KG1 (cell line): Measurements from ENCODE around the gene FXYD5.
"Not testable (repeated sequence)": the region's sequence is repeated elsewhere in the genome, so short reads cannot be mapped to it uniquely, and the experiment has no call there.

ENCODE experiments used
- DNase-seq: peaks from one replicate; lab custom pipeline; 2025; lab: John Stamatoyannopoulos, UW

The FXYD5 gene

GRCh38 chr19:35120492-35120891 is 34.0 kb upstream of the FXYD5 start:
- no peak for DNase-seq

- DNase-seq = no peak
These were observed 33.6 kb upstream of the FXYD5 start for GRCh38 chr19:35120898-35121297.

- DNase-seq = no peak
These were observed 31.6 kb upstream of the FXYD5 start for GRCh38 chr19:35122687-35123551.

GRCh38 chr19:35123573-35123972 is 31.0 kb upstream of the FXYD5 start:
- DNase-seq = no peak

GRCh38 chr19:35124098-35125060 is 30.2 kb upstream of the FXYD5 start:
- DNase-seq = no peak

GRCh38 chr19:35125270-35125717 is 29.2 kb upstream of the FXYD5 start:
- no peak for DNase-seq

GRCh38 chr19:35125749-35126623 is 28.5 kb upstream of the FXYD5 start:
- DNase-seq = no peak

GRCh38 chr19:35126624-35126959 is 27.9 kb upstream of the FXYD5 start:
- DNase-seq = no peak

- DNase-seq = no peak
These were observed 26.7 kb upstream of the FXYD5 start for GRCh38 chr19:35127871-35128270.

- DNase-seq = no peak
These were observed 26.0 kb upstream of the FXYD5 start for GRCh38 chr19:35128398-35129057.

- not testable (repeated sequence) for DNase-seq
These were observed 24.7 kb upstream of the FXYD5 start for GRCh38 chr19:35129724-35130274.

GRCh38 chr19:35130761-35131720 is 23.5 kb upstream of the FXYD5 start:
- no peak for DNase-seq

GRCh38 chr19:35132254-35132653 is 22.3 kb upstream of the FXYD5 start:
- no peak for DNase-seq

GRCh38 chr19:35133826-35134225 is 20.7 kb upstream of the FXYD5 start:
- DNase-seq = no peak

- no peak for DNase-seq
These were observed 19.8 kb upstream of the FXYD5 start, which contains the start of gene LGI4 for GRCh38 chr19:35134601-35135242. LGI4 (minus strand) TSS chr19:35135059; CDS start chr19:35134680, 379 bp downstream.

GRCh38 chr19:35135389-35135909 is 19.1 kb upstream of the FXYD5 start:
- no peak for DNase-seq

- DNase-seq = no peak
These were observed 18.3 kb upstream of the FXYD5 start for GRCh38 chr19:35136231-35136630.

GRCh38 chr19:35136977-35137702 is 17.4 kb upstream of the FXYD5 start:
- DNase-seq = no peak
